A673 (cell line): Measurements from ENCODE around the gene PRTN3. TPM values are rescaled to one million over a fixed set of nuclear protein-coding genes. Genes with fewer than 3 reads are reported as not detected.

ENCODE experiments used
- BruUV-seq: library from RNA; stranded (reverse); fragments of 400-500 nt; replicated peaks from 2 replicates; lab custom pipeline; 2021; lab: Mats Ljungman, UMichigan
- CTCF ChIA-PET: fragments of 300-600 bp; sonication (Branson Sonifier 250); formaldehyde crosslinking; loops from one replicate; lab custom pipeline; 2022; ENCODE audit warnings: antibody characterized with exemption; lab: Charles Lee
- POLR2A ChIA-PET: fragments of 300-600 bp; sonication (Branson Sonifier 250); formaldehyde crosslinking; loops from one replicate; lab custom pipeline; 2022; ENCODE audit warnings: antibody characterized with exemption; ENCODE audit not compliant: low non-redundant PET; lab: Charles Lee
- DNase-seq: peaks from one replicate; pipeline ENCODE4 v3.0.0-alpha.2; 2015; ENCODE audit warnings: low spot score
- H3K27ac ChIP-seq: fragments of 200-600 bp; sonication (generic); 2 replicates; pipeline ENCODE4 v1.5.1; 2016; ENCODE audit warnings: mixed run types, low read depth, mild to moderate bottlenecking, mixed read lengths, antibody characterized with exemption, low read length; ENCODE audit not compliant: poor library complexity, severe bottlenecking
- H3K27me3 ChIP-seq: fragments of 200-600 bp; sonication (generic); replicated peaks from 2 replicates; pipeline ENCODE4 v1.6.1; 2017; ENCODE audit warnings: mixed run types, low read depth, mild to moderate bottlenecking, mixed read lengths, antibody characterized with exemption, low read length; ENCODE audit not compliant: insufficient read depth, poor library complexity
- H3K36me3 ChIP-seq: fragments of 200-600 bp; sonication (generic); 2 replicates; pipeline ENCODE4 v1.6.1; 2016; ENCODE audit warnings: mixed run types, mild to moderate bottlenecking, mixed read lengths, antibody characterized with exemption, low read length; ENCODE audit not compliant: insufficient read depth, poor library complexity, severe bottlenecking
- H3K4me1 ChIP-seq: fragments of 200-600 bp; sonication (generic); 2 replicates; pipeline ENCODE4 v1.6.1; 2017; ENCODE audit warnings: mixed run types, mild to moderate bottlenecking, mixed read lengths, antibody characterized with exemption, low read length; ENCODE audit not compliant: insufficient read depth, poor library complexity, severe bottlenecking
- H3K4me3 ChIP-seq: fragments of 200-600 bp; sonication (generic); 2 replicates; pipeline ENCODE4 v1.5.1; 2016; ENCODE audit warnings: low read depth, mixed run types, mild to moderate bottlenecking, mixed read lengths, low read length; ENCODE audit not compliant: poor library complexity, severe bottlenecking
- H3K9me3 ChIP-seq: fragments of 200-600 bp; sonication (generic); 2 replicates; pipeline ENCODE4 v1.6.1; 2016; ENCODE audit warnings: mixed run types, low read depth, mild to moderate bottlenecking, mixed read lengths, antibody characterized with exemption, low read length; ENCODE audit not compliant: poor library complexity, severe bottlenecking
- CTCF ChIP-seq: fragments of 300-800, 200-600 bp; sonication (generic); conservative IDR thresholded peaks from 2 replicates; pipeline ENCODE4 v1.5.1; 2017; ENCODE audit warnings: low read depth, mild to moderate bottlenecking, antibody characterized with exemption, low read length, moderate library complexity, mixed read lengths
- EZH2 ChIP-seq: fragments of 200-600 bp; sonication (generic); IDR thresholded peaks from 2 replicates; pipeline ENCODE4 v1.6.1; 2017; ENCODE audit warnings: borderline replicate concordance, low read depth, mild to moderate bottlenecking, mixed read lengths, antibody characterized with exemption, low read length; ENCODE audit not compliant: poor library complexity, severe bottlenecking
- intact Hi-C: fragments of 100-400 bp; cut with micrococcal nuclease; formaldehyde crosslinking; loops from one replicate; pipeline ENCODE4 v1.10.0; 2022; ENCODE audit not compliant: unreplicated experiment
- total RNA-seq: library from RNA; stranded (reverse); gene quantifications from 2 replicates; pipeline ENCODE4 v1.2.3, GENCODE V29; 2021

The PRTN3 gene
- total RNA-seq, 1 experiment from 2014 or later: not detected

GRCh38 chr19:821825-822503 lies 18.8 kb upstream of the PRTN3 start, which contains the start of gene PLPPR3:
PLPPR3 (minus strand) TSS chr19:821955; CDS start chr19:821559, 396 bp downstream.
- H3K36me3 ChIP-seq: no peaks in the 10 kb centered on the region
- H3K27ac ChIP-seq: peak within 1 kb of the TSS; percentile 47
- intact Hi-C loops: no loop called here
- peak within 1 kb of the TSS; percentile 69 for H3K4me3 ChIP-seq
- POLR2A ChIA-PET: interaction anchor here (0.5 kb wide), 1 partner anchor 14 kb away, joined by 3 read pairs; no protein-coding TSS in a partner anchor
- no peaks in the 10 kb centered on the region for H3K27me3 ChIP-seq
- no peaks in the 10 kb centered on the region for H3K9me3 ChIP-seq
- H3K4me1 ChIP-seq: no peaks in the 10 kb centered on the region
- DNase-seq: no peak
- CTCF ChIA-PET: no interaction called here
- TF ChIP-seq EZH2: no peak
- TF ChIP-seq CTCF: no peak
- BruUV-seq: no TSS peak

- CTCF ChIA-PET: no interaction called here
- BruUV-seq: no TSS peak
- Histone ChIP-seq H3K4me3 (no peak overlapping the region), H3K9me3 (no peaks in the 10 kb centered on the region), H3K27ac (no peak overlapping the region), H3K4me1 (no peaks in the 10 kb centered on the region), H3K36me3 (no peaks in the 10 kb centered on the region), H3K27me3 (no peaks in the 10 kb centered on the region)
- POLR2A ChIA-PET: no interaction called here
- DNase-seq: no peak
- intact Hi-C loops: no loop called here
- TF ChIP-seq CTCF (no peak), EZH2 (no peak)
Observed at GRCh38 chr19:823565-824121, 17.2 kb upstream of the PRTN3 start.

- no peak for DNase-seq
- Histone ChIP-seq H3K27ac (no peak overlapping the region), H3K9me3 (no peaks in the 10 kb centered on the region), H3K4me3 (no peak overlapping the region), H3K27me3 (no peaks in the 10 kb centered on the region), H3K36me3 (no peaks in the 10 kb centered on the region), H3K4me1 (no peaks in the 10 kb centered on the region)
- BruUV-seq: no TSS peak
- ChIA-PET CTCF (interaction anchor here (0.5 kb wide), 1 partner anchor 55 kb away, joined by 11 read pairs; no protein-coding TSS in a partner anchor), POLR2A (no interaction called here)
- TF ChIP-seq CTCF (no peak), EZH2 (no peak)
- intact Hi-C loops: no loop called here
Observed at GRCh38 chr19:824885-825284, 15.9 kb upstream of the PRTN3 start.
